HepG2 (cell line): ENCODE results near the gene FAF2. TPM values are rescaled to one million over a fixed set of nuclear protein-coding genes. Genes with fewer than 3 reads are reported as not detected.
A peak's percentile ranks its signal among the peaks of the same experiment; 100 is the strongest.

ENCODE experiments used
- ARID2 ChIP-seq: sonication (generic); formaldehyde crosslinking; IDR thresholded peaks from 2 replicates; pipeline ENCODE4 v1.8.1; 2022; ENCODE audit warnings: mild to moderate bottlenecking, missing genetic modification reagents, borderline replicate concordance
- ARNTL ChIP-seq: sonication (generic); formaldehyde crosslinking; IDR thresholded peaks from 2 replicates; pipeline ENCODE4 v1.4.0; 2020; ENCODE audit warnings: mild to moderate bottlenecking, missing genetic modification reagents
- ASH2L ChIP-seq: fragments of 300-600, 200-600 bp; sonication (generic); IDR thresholded peaks from 2 replicates; pipeline ENCODE4 v1.7.0; 2017; ENCODE audit warnings: low read depth, mild to moderate bottlenecking, moderate library complexity, mixed read lengths, low read length; ENCODE audit not compliant: insufficient read length
- FOXP1 ChIP-seq, 2 experiments: fragments of 450-650 bp in 1 of 2; IDR thresholded peaks; 2 replicates each; pipeline ENCODE4 v1.6.1; 2017 to 2018; ENCODE audit warnings: antibody characterized with exemption in 1 of 2
- GTF2F1 ChIP-seq: fragments of 150-350 bp; IDR thresholded peaks from 2 replicates; pipeline ENCODE4 v1.6.1; 2014; ENCODE audit warnings: low read length
- HNRNPK ChIP-seq: fragments of 200-400 bp; formaldehyde crosslinking; IDR thresholded peaks from 2 replicates; pipeline ENCODE4 v1.6.1; 2018; ENCODE audit warnings: low read length, low read depth, moderate library complexity, mild to moderate bottlenecking; ENCODE audit not compliant: poor library complexity, severe bottlenecking
- KDM5B ChIP-seq: sonication (generic); formaldehyde crosslinking; IDR thresholded peaks from 2 replicates; pipeline ENCODE4 v1.4.0; 2020; ENCODE audit warnings: missing genetic modification reagents, mild to moderate bottlenecking, borderline replicate concordance
- NCOA2 ChIP-seq: sonication (generic); formaldehyde crosslinking; IDR thresholded peaks from 2 replicates; pipeline ENCODE4 v1.8.0; 2022; ENCODE audit warnings: inconsistent platforms
- TMF1 ChIP-seq: sonication (generic); formaldehyde crosslinking; IDR thresholded peaks from 2 replicates; pipeline ENCODE4 v1.8.1; 2022; ENCODE audit warnings: low read depth, missing genetic modification reagents
- ZFP36L1 ChIP-seq: sonication (generic); formaldehyde crosslinking; IDR thresholded peaks from 2 replicates; pipeline ENCODE4 v1.8.0; 2022; ENCODE audit warnings: mild to moderate bottlenecking, missing genetic modification reagents, moderate library complexity
- ZNF326 ChIP-seq: sonication (generic); formaldehyde crosslinking; IDR thresholded peaks from 2 replicates; pipeline ENCODE4 v1.4.0; 2020; ENCODE audit warnings: missing genetic modification reagents, borderline replicate concordance
- ZNF720 ChIP-seq: sonication (generic); formaldehyde crosslinking; IDR thresholded peaks from 2 replicates; pipeline ENCODE4 v1.4.0; 2020; ENCODE audit warnings: missing genetic modification reagents
- ZNF816 ChIP-seq: sonication (generic); formaldehyde crosslinking; IDR thresholded peaks from 2 replicates; pipeline ENCODE4 v1.8.0; 2022; ENCODE audit warnings: missing genetic modification reagents, mild to moderate bottlenecking, borderline replicate concordance
- polyA plus RNA-seq, 8 experiments: library from polyadenylated mRNA; depleted of rRNA in 3 of 8; stranded (reverse) in 7 of 8; unstranded in 1 of 8; fragments of >200 nt; fragmentation: Illumina TruSeq in 4 of 8; extraction: Trizol in 4 of 8; gene quantifications; 2 replicates each; pipeline versions ENCODE4 v1.2.1 to v1.2.3, GENCODE V29; 2011 to 2016; ENCODE audit warnings: low read depth in 4 of 8, missing spikeins in 1 of 8, mixed read lengths in 1 of 8; ENCODE audit not compliant: insufficient read depth in 1 of 8
- total RNA-seq, 5 experiments: library from RNA; depleted of rRNA; stranded (reverse); fragments of >200 nt; fragmentation: Illumina TruSeq; extraction: Trizol; gene quantifications; 2 replicates each; pipeline ENCODE4 v1.2.3, GENCODE V29; 2016; ENCODE audit warnings: low read depth in 1 of 5
- TF ChIP-seq, protein P1 (sequence below): sonication (generic); formaldehyde crosslinking; IDR thresholded peaks from 2 replicates; pipeline ENCODE4 v1.5.0; 2020; ENCODE audit warnings: mild to moderate bottlenecking, missing genetic modification reagents, borderline replicate concordance
- TF ChIP-seq, protein P2 (sequence below): sonication (generic); formaldehyde crosslinking; IDR thresholded peaks from 2 replicates; pipeline ENCODE4 v1.5.0; 2020; ENCODE audit warnings: missing genetic modification reagents
- TF ChIP-seq, protein P3 (sequence below): sonication (generic); formaldehyde crosslinking; IDR thresholded peaks from 2 replicates; pipeline ENCODE4 v1.8.1; 2023; ENCODE audit warnings: mild to moderate bottlenecking, moderate library complexity, missing genetic modification reagents
- TF ChIP-seq, protein P4 (sequence below): sonication (generic); formaldehyde crosslinking; IDR thresholded peaks from 2 replicates; pipeline ENCODE4 v1.8.0; 2022; ENCODE audit warnings: low read depth, missing genetic modification reagents

FAF2 gene
- total and polyA plus RNA-seq, 2 of the 13 experiments (the other 11 are each of a cell fraction or from before 2014, with no cell fraction given) = 27.8 to 34.3 TPM

DNA sequence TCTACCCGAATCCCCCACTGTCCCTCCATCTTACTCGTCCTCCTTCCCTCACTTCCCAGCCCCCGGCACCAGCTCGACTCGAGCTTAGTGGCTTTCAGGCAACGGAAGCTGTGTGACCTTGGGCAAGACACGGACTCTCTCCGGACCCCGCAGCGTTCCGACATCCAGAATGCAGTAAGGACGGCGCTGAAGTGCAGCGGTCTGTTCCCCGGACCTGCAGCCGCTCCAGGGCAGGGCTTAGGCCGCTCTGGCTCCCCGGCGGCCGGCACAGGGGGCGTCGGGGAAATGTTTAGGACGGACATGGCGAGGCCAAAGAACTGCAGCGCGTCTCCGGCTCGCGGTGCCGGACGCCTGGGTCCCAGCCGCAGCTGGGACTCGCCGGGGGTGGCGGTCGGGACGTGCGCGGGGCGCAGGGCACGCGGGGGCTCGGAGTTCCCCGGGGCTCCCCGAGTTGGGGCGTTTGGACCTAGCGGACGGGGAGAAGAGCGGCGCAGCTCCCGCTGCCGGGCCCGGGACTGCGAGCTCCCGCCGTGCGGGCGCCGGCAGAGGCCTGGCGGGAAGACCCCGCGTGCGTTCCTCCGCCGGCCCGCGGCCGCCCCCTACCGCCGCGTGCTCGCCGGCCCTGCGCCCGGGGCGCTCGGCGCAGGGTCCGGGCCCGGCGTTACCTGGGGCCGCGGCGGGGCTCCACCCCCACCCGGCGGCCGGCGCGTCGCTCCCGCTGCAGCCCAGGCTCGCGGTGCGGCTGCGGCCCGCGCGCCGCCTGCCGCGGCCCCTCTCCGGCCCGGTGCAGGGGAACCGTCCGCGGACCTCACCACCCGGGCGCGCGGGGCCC is 94.6 kb downstream of the FAF2 start (continued):
- TF ChIP-seq ASH2L (peak; percentile 5), ZNF720 (no peak), NCOA2 (CRISPR knock-in tag) (no peak), ARID2 (CRISPR knock-in tag) (no peak), HNRNPK (peak; percentile 39), ZNF816 (0 out of 2 replicates have a peak, but pooled peaks have one; percentile 33), ZNF326 (CRISPR knock-in tag) (no peak), ARNTL (CRISPR knock-in tag) (no peak), FOXP1 (IDR thresholded peaks at IDR 0.05) (no peak), FOXP1 (CRISPR knock-in tag; IDR thresholded peaks at IDR 0.05) (no peak), TMF1 (CRISPR knock-in tag) (peak; percentile 78; the same call in 1 of the 2 replicates), GTF2F1 (no peak), KDM5B (CRISPR knock-in tag) (0 out of 2 replicates have a peak, but pooled peaks have one; percentile 38), ZFP36L1 (CRISPR knock-in tag) (no peak)
- TF ChIP-seq, protein P1, sequence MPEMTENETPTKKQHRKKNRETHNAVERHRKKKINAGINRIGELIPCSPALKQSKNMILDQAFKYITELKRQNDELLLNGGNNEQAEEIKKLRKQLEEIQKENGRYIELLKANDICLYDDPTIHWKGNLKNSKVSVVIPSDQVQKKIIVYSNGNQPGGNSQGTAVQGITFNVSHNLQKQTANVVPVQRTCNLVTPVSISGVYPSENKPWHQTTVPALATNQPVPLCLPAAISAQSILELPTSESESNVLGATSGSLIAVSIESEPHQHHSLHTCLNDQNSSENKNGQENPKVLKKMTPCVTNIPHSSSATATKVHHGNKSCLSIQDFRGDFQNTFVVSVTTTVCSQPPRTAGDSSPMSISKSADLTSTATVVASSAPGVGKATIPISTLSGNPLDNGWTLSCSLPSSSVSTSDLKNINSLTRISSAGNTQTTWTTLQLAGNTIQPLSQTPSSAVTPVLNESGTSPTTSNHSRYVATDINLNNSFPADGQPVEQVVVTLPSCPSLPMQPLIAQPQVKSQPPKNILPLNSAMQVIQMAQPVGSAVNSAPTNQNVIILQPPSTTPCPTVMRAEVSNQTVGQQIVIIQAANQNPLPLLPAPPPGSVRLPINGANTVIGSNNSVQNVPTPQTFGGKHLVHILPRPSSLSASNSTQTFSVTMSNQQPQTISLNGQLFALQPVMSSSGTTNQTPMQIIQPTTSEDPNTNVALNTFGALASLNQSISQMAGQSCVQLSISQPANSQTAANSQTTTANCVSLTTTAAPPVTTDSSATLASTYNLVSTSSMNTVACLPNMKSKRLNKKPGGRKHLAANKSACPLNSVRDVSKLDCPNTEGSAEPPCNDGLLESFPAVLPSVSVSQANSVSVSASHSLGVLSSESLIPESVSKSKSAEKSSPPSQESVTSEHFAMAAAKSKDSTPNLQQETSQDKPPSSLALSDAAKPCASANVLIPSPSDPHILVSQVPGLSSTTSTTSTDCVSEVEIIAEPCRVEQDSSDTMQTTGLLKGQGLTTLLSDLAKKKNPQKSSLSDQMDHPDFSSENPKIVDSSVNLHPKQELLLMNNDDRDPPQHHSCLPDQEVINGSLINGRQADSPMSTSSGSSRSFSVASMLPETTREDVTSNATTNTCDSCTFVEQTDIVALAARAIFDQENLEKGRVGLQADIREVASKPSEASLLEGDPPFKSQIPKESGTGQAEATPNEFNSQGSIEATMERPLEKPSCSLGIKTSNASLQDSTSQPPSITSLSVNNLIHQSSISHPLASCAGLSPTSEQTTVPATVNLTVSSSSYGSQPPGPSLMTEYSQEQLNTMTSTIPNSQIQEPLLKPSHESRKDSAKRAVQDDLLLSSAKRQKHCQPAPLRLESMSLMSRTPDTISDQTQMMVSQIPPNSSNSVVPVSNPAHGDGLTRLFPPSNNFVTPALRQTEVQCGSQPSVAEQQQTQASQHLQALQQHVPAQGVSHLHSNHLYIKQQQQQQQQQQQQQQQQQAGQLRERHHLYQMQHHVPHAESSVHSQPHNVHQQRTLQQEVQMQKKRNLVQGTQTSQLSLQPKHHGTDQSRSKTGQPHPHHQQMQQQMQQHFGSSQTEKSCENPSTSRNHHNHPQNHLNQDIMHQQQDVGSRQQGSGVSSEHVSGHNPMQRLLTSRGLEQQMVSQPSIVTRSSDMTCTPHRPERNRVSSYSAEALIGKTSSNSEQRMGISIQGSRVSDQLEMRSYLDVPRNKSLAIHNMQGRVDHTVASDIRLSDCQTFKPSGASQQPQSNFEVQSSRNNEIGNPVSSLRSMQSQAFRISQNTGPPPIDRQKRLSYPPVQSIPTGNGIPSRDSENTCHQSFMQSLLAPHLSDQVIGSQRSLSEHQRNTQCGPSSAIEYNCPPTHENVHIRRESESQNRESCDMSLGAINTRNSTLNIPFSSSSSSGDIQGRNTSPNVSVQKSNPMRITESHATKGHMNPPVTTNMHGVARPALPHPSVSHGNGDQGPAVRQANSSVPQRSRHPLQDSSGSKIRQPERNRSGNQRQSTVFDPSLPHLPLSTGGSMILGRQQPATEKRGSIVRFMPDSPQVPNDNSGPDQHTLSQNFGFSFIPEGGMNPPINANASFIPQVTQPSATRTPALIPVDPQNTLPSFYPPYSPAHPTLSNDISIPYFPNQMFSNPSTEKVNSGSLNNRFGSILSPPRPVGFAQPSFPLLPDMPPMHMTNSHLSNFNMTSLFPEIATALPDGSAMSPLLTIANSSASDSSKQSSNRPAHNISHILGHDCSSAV = no peak
- TF ChIP-seq, protein P2, sequence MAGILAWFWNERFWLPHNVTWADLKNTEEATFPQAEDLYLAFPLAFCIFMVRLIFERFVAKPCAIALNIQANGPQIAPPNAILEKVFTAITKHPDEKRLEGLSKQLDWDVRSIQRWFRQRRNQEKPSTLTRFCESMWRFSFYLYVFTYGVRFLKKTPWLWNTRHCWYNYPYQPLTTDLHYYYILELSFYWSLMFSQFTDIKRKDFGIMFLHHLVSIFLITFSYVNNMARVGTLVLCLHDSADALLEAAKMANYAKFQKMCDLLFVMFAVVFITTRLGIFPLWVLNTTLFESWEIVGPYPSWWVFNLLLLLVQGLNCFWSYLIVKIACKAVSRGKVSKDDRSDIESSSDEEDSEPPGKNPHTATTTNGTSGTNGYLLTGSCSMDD (CRISPR knock-in tag) = no peak
- TF ChIP-seq, protein P3, sequence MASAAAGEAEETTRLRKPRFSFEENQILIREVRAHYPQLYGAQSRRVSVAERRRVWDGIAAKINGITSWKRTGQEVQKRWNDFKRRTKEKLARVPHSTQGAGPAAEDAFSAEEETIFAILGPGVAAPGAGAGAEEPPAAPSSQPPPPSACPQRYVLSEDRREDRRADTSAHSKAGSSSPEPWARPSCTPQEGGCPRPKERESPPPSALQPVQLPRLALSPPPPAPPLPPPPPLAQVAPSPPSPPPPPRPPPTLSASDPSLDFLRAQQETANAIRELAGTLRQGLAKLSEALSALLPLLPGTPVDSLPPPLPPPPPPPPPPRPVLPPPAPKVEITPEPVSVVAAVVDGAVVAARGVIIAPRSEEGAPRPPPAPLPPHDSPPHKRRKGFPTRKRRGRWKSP (CRISPR knock-in tag) = peak; percentile 32; the same call in 1 of the 2 replicates
- TF ChIP-seq, protein P4, sequence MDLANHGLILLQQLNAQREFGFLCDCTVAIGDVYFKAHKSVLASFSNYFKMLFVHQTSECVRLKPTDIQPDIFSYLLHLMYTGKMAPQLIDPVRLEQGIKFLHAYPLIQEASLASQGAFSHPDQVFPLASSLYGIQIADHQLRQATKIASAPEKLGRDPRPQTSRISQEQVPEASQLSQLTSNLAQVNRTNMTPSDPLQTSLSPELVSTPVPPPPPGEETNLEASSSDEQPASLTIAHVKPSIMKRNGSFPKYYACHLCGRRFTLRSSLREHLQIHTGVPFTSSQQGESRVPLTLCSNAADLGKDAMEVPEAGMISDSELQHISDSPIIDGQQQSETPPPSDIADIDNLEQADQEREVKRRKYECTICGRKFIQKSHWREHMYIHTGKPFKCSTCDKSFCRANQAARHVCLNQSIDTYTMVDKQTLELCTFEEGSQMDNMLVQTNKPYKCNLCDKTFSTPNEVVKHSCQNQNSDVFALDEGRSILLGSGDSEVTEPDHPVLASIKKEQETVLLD (CRISPR knock-in tag) = no peak
